Measurements from ENCODE around the gene JMJD8.

JMJD8 gene

DNA sequence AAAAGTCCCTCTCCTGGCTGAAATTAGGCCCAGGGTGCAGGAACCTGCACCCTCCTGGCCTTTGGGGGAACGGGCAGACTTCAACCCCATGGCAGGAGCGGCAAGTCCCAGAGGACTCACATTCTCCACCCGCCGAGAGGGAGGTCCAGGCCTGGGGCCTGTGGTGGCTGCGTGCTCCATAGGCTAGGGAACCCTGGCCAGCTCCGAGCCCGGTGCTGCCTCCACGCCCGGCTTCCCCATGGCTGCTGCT, 42.0 kb upstream of the JMJD8 start:
- no peak for TF ChIP-seq CTCF (IDR thresholded peaks at IDR 0.05; ENCODE audit: borderline replicate concordance, insufficient read depth, low read depth, low read length)
- no peak overlapping the region for H3K4me3 ChIP-seq (ENCODE audit: low read depth, low read length)

GRCh38 chr16:725463-726187, 41.5 kb upstream of the JMJD8 start:
- no peak for TF ChIP-seq CTCF (IDR thresholded peaks at IDR 0.05; ENCODE audit: borderline replicate concordance, insufficient read depth, low read depth, low read length)
- no peak overlapping the region for H3K4me3 ChIP-seq (ENCODE audit: low read depth, low read length)

- no peak for TF ChIP-seq CTCF (IDR thresholded peaks at IDR 0.05; ENCODE audit: borderline replicate concordance, insufficient read depth, low read depth, low read length)
Measured at GRCh38 chr16:725041-725376, 40.9 kb upstream of the JMJD8 start.

GRCh38 chr16:724188-725040, 40.3 kb upstream of the JMJD8 start:
- no peak overlapping the region for H3K4me3 ChIP-seq (ENCODE audit: low read depth, low read length)
- TF ChIP-seq CTCF (IDR thresholded peaks at IDR 0.05; ENCODE audit: borderline replicate concordance, insufficient read depth, low read depth, low read length): no peak

More at GRCh38 chr16:725041-725376, 40.9 kb upstream of the JMJD8 start:
- H3K4me3 ChIP-seq (ENCODE audit: low read depth, low read length): no peak overlapping the region

DNA sequence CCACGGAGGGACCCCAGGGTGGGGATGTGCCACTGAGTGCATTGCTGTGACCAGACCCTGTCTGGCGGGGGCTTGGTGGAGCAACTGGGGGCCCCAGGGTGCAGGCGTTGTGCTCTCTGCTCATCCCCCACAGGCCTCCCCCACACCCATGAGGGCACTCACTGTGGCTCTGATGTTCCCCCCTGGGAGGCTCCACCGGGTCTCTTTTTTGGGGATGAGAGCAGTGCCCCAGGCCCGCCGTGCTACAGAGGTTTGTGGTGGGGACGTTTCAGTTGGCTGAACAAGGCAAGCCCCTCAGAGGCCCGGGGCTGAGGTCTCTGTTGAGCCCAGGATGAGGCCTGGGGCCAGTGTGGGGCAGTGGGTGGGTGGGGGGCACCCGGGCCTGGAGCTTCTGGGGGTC, 39.6 kb upstream of the JMJD8 start:
- no peak for TF ChIP-seq CTCF (IDR thresholded peaks at IDR 0.05; ENCODE audit: borderline replicate concordance, insufficient read depth, low read depth, low read length)
- no peak overlapping the region for H3K4me3 ChIP-seq (ENCODE audit: low read depth, low read length)

- TF ChIP-seq CTCF (IDR thresholded peaks at IDR 0.05; ENCODE audit: borderline replicate concordance, insufficient read depth, low read depth, low read length): no peak
- no peak overlapping the region for H3K4me3 ChIP-seq (ENCODE audit: low read depth, low read length)
Measured at GRCh38 chr16:722835-723633, 38.9 kb upstream of the JMJD8 start.

Measured in GM12875 (cell line).